Gastroesophageal sphincter (tissue), 3 donors: ENCODE results near the gene LPAR3.

Source experiments
- EP300 ChIP-seq: sonication (generic); formaldehyde crosslinking; IDR thresholded peaks from one replicate; pipeline ENCODE4 v1.6.1; 2017; ENCODE audit warnings: antibody characterized with exemption, mild to moderate bottlenecking
- POLR2A ChIP-seq, 2 donors: fragments of 450-650 bp; IDR thresholded peaks; one replicate each; pipeline ENCODE4 v1.6.1; 2017; ENCODE audit warnings: antibody characterized with exemption in 2 of 2, mild to moderate bottlenecking in 2 of 2, moderate library complexity in 1 of 2
- TF ChIP-seq, protein P1 (sequence below), 4 experiments: fragments of 200-600 bp in 2 of 4; fragments of 450-650 bp in 2 of 4; sonication (generic) in 1 of 4; IDR thresholded peaks; one replicate each; pipeline ENCODE4 v1.5.1; 2017 to 2019; ENCODE audit warnings: antibody characterized with exemption in 4 of 4, mild to moderate bottlenecking in 2 of 4, moderate library complexity in 2 of 4

DNA sequence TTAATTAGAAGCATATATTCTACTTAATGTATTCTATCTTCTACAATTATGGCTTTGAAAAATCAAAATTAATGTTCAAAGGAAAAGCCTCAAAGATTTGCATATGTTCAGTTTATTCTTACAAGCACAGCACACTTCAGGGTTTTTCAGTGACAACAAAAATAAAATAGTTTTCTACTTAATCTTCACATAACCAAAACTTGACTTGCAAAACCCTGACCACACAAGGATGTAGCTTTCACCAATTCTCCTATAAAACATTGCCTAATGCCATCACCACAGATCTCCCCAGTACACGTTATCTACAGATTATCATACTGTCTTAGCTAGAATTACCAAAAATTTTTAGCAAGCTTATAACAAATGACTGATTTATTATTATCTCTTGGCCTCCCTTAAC lies 23.3 kb downstream of the LPAR3 start:
- TF ChIP-seq, protein P1, sequence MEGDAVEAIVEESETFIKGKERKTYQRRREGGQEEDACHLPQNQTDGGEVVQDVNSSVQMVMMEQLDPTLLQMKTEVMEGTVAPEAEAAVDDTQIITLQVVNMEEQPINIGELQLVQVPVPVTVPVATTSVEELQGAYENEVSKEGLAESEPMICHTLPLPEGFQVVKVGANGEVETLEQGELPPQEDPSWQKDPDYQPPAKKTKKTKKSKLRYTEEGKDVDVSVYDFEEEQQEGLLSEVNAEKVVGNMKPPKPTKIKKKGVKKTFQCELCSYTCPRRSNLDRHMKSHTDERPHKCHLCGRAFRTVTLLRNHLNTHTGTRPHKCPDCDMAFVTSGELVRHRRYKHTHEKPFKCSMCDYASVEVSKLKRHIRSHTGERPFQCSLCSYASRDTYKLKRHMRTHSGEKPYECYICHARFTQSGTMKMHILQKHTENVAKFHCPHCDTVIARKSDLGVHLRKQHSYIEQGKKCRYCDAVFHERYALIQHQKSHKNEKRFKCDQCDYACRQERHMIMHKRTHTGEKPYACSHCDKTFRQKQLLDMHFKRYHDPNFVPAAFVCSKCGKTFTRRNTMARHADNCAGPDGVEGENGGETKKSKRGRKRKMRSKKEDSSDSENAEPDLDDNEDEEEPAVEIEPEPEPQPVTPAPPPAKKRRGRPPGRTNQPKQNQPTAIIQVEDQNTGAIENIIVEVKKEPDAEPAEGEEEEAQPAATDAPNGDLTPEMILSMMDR (IDR thresholded peaks at IDR 0.05) = no peak
- TF ChIP-seq EP300 = no peak
- no peak for TF ChIP-seq POLR2A (IDR thresholded peaks at IDR 0.05)
